Heart right ventricle (tissue), 16 donors: ENCODE results near the gene PRKAR2B. TPM values are rescaled to one million over a fixed set of nuclear protein-coding genes. Genes with fewer than 3 reads are reported as not detected.
"Not testable (repeated sequence)": the region's sequence is repeated elsewhere in the genome, so short reads cannot be mapped to it uniquely, and the experiment has no call there.

ENCODE experiments used
- ATAC-seq, 8 donors: fragments of 200-7000 bp; cut with Tn5 transposase; one replicate each; pipeline ENCODE4 v1.9.1; 2020; ENCODE audit warnings: mild to moderate bottlenecking in 8 of 8, moderate library complexity in 8 of 8, moderate number of reproducible peaks in 1 of 8
- DNase-seq, 2 donors: peaks; one replicate each; pipeline ENCODE4 v3.0.0-alpha.2; 2020
- H3K27ac ChIP-seq, 10 donors: fragments of 200-600 bp; sonication (generic) in 2 of 10; one replicate each; pipeline versions ENCODE4 v1.5.0 to v1.8.0; 2020 to 2022; ENCODE audit warnings: mild to moderate bottlenecking in 3 of 10
- H3K27me3 ChIP-seq, 7 donors: fragments of 200-600 bp; one replicate each; pipeline ENCODE4 v1.8.0; 2021 to 2022; ENCODE audit warnings: mild to moderate bottlenecking in 2 of 7
- H3K36me3 ChIP-seq, 9 donors: fragments of 200-600 bp; sonication (generic) in 1 of 9; one replicate each; pipeline versions ENCODE4 v1.5.0 to v1.8.0; 2020 to 2022; ENCODE audit warnings: mild to moderate bottlenecking in 2 of 9
- H3K4me1 ChIP-seq, 9 donors: fragments of 200-600 bp; sonication (generic) in 1 of 9; one replicate each; pipeline versions ENCODE4 v1.5.0 to v1.8.0; 2020 to 2022; ENCODE audit warnings: mild to moderate bottlenecking in 4 of 9
- H3K4me3 ChIP-seq, 10 donors: fragments of 200-600 bp; sonication (generic) in 2 of 10; one replicate each; pipeline versions ENCODE4 v1.5.0 to v1.8.0; 2020 to 2022; ENCODE audit warnings: mild to moderate bottlenecking in 7 of 10, moderate library complexity in 2 of 10
- H3K9me3 ChIP-seq, 11 donors: fragments of 200-600 bp in 10 of 11; sonication (generic) in 2 of 11; one replicate each; pipeline versions ENCODE4 v1.5.0 to v1.8.0; 2013 to 2022; ENCODE audit warnings: mild to moderate bottlenecking in 2 of 11, control low read depth in 1 of 11, moderate library complexity in 1 of 11
- WGBS, 2 donors: extraction: QIAGEN DNeasy Blood & Tissue Kit; methylation state at CpG; one replicate each; pipeline ENCODE4 v1.1.7; 2013; ENCODE audit warnings: inconsistent platforms in 1 of 2; 5-methylcytosine and 5-hydroxymethylcytosine counted together
- intact Hi-C, 10 donors: fragments of 100-400 bp; cut with DNase I; formaldehyde crosslinking; loops; one replicate each; pipeline versions ENCODE4 v1.11.1 to v1.14.2; 2022
- polyA plus RNA-seq, 2 donors: library from polyadenylated mRNA; stranded (reverse); fragments of 200-250 nt; gene quantifications; one replicate each; pipeline ENCODE4 v1.2.3, GENCODE V29; 2013
- total RNA-seq, 10 donors: library from RNA; stranded (reverse); fragmentation: NEBNext Ultra II Directional in 3 of 10; extraction: Animal tissue kit (Norgen Biotek cat#: 25700) in 3 of 10; gene quantifications; one replicate each; pipeline versions ENCODE4 v1.2.1 to v1.2.4, GENCODE V29; 2021 to 2023
- TF ChIP-seq, protein P1 (sequence below), 9 donors: fragments of 200-600 bp; sonication (generic) in 2 of 9; IDR thresholded peaks; one replicate each; pipeline versions ENCODE4 v1.5.0 to v1.8.0; 2021 to 2022; ENCODE audit warnings: antibody characterized with exemption in 9 of 9, mild to moderate bottlenecking in 5 of 9, moderate library complexity in 1 of 9
- donor health status: Arrhythmogenic right ventricular cardiomyopathy.
- donor health status: ischemic (EF 13 %, LVEDD 7.1; RV severe dilation, severe dysfunction).
- donor health status: healthy with polysubstance abuse.
- donor health status: DM: no; HTN: yes; CAD: no.
- donor health status: DM: no; HTN: no; CAD: no.
- donor health status: ischemic (EF 25% LVEDD 6.9; RV normal size, moderate dysfunction).
- donor health status: ischemic (EF 25% LVEDD 5.7; RV mildly dilated, moderate dysfunction).
- donor health status: healthy.
- donor health status: DM: yes; HTN: yes; CAD: no.
- donor health status: Ischemic cardiomyopathy.
- donor health status: ischemic (EF 35%, LVEDD 5.7; RV mildly dilated, moderate dysfunction).
- donor health status: nonischemic (EF 11% LVEDD 7.7; RV severe dilation, severe dysfunction).
- donor health status: DM: yes; HTN: yes; CAD: no.
- donor health status: PGD.
- donor health status: ischemic (EF 29% LVEDD 5.4; RV normal size, mild dysfunction).
- donor health status: nonischemic (EF 23%, LVEDD 6.1; RV moderate dilation, normal function).

PRKAR2B gene
- total and polyA plus RNA-seq, 12 donors: 5.4 to 42.5 (median 24.6) TPM

DNA sequence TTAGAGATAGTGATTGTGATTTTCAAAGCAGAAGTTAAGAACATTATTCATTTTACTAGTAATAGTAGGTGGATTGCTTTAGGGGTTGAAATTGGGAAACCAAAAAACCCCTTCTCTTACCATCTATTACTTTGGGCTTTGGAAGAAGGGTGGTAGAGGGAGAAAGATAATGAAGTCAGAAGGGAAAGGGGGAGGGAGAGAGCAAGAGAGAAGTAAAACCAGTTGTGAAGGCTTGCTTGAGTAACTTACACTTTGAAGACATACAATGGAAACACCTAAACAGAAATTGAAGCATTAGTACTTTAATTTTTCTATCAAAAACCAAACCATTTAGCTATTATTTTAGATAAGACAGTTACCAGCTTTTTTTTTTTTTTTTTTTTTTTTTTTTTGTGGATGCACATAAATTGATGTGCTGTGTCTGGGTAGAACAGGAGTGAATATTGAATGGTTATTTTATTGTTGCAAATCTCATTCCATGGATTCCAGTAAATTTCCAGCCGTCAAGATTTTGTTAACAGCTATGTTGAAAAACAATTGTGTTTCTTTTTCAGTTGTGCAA, 5.5 kb downstream of the PRKAR2B start:
- Histone ChIP-seq H3K4me3 (no peak overlapping the region), H3K27me3 (peaks cover 0 to 8% (median 0%) of the 10 kb centered on the region in 7 donors), H3K27ac (no peak overlapping the region), H3K9me3 (no peaks in the 10 kb centered on the region), H3K4me1 (peaks cover 0 to 23% (median 16%) of the 10 kb centered on the region in 9 donors), H3K36me3 (no peaks in the 10 kb centered on the region)
- WGBS, 2 donors: 92 to 95% methylated on average over 1 of the region's 1 CpG
- TF ChIP-seq, protein P1, sequence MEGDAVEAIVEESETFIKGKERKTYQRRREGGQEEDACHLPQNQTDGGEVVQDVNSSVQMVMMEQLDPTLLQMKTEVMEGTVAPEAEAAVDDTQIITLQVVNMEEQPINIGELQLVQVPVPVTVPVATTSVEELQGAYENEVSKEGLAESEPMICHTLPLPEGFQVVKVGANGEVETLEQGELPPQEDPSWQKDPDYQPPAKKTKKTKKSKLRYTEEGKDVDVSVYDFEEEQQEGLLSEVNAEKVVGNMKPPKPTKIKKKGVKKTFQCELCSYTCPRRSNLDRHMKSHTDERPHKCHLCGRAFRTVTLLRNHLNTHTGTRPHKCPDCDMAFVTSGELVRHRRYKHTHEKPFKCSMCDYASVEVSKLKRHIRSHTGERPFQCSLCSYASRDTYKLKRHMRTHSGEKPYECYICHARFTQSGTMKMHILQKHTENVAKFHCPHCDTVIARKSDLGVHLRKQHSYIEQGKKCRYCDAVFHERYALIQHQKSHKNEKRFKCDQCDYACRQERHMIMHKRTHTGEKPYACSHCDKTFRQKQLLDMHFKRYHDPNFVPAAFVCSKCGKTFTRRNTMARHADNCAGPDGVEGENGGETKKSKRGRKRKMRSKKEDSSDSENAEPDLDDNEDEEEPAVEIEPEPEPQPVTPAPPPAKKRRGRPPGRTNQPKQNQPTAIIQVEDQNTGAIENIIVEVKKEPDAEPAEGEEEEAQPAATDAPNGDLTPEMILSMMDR (IDR thresholded peaks at IDR 0.05): no peak
- DNase-seq (no peak), ATAC-seq (no peak)
- intact Hi-C loops: loop anchor here in 3 of 10 donors (10.0 kb wide), 4 partner anchors 65 to 105 kb away; no protein-coding TSS in a partner anchor

DNA sequence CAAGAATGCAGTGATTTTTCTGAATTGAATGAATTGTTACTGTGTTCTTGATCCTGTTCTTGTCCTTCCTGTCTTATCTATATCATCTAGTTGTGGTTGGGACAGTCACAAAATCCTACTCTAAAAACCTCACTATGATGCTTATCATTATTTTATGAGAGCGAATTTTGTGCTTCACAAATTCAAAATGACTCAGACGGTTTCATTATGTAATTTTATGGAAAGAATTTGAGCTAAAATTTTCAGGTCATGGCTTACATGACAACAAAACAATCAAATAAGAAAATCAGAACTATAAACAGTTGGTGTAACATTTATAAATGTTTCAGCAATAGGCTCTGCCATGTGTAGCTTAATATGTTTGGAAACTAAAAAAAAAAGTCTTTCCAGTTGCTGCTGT, 6.9 kb downstream of the PRKAR2B start:
- H3K27ac ChIP-seq: no peak overlapping the region
- ATAC-seq: no peak
- no peak overlapping the region for H3K4me3 ChIP-seq
- no peak for DNase-seq
- TF ChIP-seq, protein P1 (IDR thresholded peaks at IDR 0.05): no peak
- WGBS, 2 donors: 80 to 83% methylated on average over 2 of the region's 2 CpGs
- no peaks in the 10 kb centered on the region for H3K9me3 ChIP-seq
- H3K27me3 ChIP-seq: peaks cover 0 to 3% (median 0%) of the 10 kb centered on the region in 7 donors
- H3K4me1 ChIP-seq: peaks cover 0 to 13% (median 4%) of the 10 kb centered on the region in 9 donors
- no peaks in the 10 kb centered on the region for H3K36me3 ChIP-seq
- intact Hi-C loops: no loop called here

DNA sequence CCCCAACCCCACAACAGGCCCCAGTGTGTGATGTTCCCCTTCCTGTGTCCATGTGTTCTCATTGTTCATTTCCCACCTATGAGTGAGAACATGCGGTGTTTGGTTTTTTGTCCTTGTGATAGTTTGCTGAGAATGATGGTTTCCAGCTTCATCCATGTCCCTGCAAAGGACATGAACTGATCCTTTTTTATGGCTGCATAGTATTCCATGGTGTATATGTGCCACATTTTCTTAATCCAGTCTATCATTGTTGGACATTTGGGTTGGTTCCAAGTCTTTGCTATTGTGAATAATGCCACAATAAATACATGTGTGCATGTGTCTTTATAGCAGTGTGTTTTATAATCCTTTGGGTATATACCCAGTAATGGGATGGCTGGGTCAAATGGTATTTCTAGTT, 10.5 kb downstream of the PRKAR2B start:
- H3K27me3 ChIP-seq, intact Hi-C loops, H3K36me3 ChIP-seq, H3K4me1 ChIP-seq, ATAC-seq, H3K9me3 ChIP-seq, DNase-seq, H3K27ac ChIP-seq, H3K4me3 ChIP-seq: not testable (repeated sequence)
- WGBS, 2 donors: 60% methylated on average over 1 of the region's 1 CpG; no CpG with 5 or more reads in 1 of the 2 donors

DNA sequence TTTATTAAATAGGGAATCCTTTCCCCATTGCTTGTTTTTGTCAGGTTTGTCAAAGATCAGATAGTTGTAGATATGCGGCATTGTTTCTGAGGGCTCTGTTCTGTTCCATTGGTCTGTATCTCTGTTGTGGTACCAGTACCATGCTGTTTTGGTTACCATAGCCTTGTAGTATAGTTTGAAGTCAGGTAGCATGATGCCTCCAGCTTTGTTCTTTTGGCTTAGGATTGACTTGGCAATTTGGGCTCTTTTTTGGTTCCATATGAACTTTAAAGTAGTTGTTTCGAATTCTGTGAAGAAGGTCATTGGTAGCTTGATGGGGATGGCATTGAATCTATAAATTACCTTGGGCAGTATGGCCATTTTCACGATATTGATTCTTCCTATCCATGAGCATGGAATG, 11.6 kb downstream of the PRKAR2B start:
- WGBS, 2 donors: 96% methylated on average over 2 to 3 of the region's 3 CpGs
- H3K36me3 ChIP-seq, H3K27me3 ChIP-seq, H3K27ac ChIP-seq, H3K4me3 ChIP-seq, H3K9me3 ChIP-seq, DNase-seq, ATAC-seq, H3K4me1 ChIP-seq, intact Hi-C loops: not testable (repeated sequence)

DNA sequence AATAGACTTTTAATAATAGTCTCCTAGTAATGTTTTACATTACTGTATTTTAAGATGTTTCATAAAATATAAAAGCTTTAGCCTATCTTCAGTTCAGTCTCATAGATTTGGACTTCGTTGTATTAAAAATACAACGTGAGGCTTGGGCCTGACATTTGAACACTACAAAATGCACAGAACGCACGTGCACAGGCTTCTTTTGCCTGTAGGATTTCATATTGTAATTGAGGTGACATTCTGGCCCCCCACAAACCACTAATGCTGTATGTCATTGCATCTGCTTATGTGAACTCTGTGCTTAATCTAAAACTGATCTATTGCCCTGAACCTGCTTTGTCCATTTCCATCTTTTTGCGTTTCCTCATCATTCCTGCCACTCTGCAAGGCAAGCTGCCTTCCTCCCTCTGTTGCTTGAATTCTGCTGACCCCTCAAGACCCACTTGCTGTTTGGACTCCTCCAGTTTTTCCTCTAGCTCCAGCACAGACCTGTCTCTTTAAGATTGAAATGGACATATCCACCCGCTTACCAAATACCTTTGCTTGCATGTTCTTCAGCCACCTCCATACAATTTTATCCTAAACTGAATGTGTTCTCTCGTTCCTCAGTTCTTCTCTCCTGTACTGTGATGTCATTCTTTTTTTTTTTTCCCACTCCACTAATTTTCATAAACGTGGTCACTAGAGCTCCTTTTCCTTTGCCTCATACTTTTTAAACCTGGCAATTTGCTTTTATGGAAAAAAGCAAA, 12.4 kb downstream of the PRKAR2B start:
- WGBS, 2 donors: 83 to 84% methylated on average over 8 of the region's 8 CpGs
- Histone ChIP-seq H3K27me3 (no peaks in the 10 kb centered on the region), H3K36me3 (no peaks in the 10 kb centered on the region), H3K9me3 (no peaks in the 10 kb centered on the region), H3K4me1 (no peaks in the 10 kb centered on the region), H3K27ac (no peak overlapping the region), H3K4me3 (no peak overlapping the region)
- ATAC-seq (no peak), DNase-seq (no peak)
- intact Hi-C loops: no loop called here
- TF ChIP-seq, protein P1 (IDR thresholded peaks at IDR 0.05): no peak
